ENCODE results near the gene POP4.

The POP4 gene

DNA sequence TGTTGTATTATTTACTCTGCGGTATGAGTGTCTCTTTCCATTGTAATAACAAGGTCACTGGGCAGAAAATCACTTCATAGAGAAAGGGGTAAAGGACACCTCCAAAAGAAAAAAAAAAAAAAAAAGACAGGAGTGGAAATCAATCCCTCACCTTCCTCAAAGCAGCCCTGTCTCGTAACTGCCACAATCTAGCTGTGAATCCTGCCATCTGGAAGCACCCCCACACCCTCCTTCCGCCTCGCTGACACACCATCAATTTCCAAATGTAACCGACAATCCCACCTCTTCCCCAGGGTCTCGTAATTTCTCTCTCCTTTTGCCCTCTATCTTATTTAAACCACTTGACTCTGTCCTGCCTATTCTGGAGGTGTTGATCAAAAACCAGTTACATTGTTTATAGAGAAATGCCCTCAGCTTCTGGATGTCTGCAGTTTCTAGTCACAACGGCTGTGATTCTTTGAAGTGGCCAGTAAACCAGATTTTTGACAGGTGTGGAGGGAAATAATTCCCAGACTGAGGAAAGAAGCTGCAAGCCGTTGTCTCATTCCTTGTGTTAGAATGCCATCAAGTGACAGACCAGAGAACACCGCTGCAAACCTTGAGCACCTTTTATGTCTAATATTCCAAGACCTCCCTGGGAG, 9.1 kb upstream of the POP4 start:
- H3K36me3 ChIP-seq (ENCODE audit: control insufficient read depth in 1 of 2, insufficient read depth in 2 of 2, low read depth in 1 of 2, low read length in 2 of 2), result no peaks in the 10 kb centered on the region
- H2BK12ac ChIP-seq (ENCODE audit: low read length in 2 of 2), result no peak overlapping the region
- no peak overlapping the region for H3K4ac ChIP-seq (ENCODE audit: low read depth in 1 of 2, low read length in 2 of 2)
- H4K91ac ChIP-seq (ENCODE audit: low read length), result no peak overlapping the region
- H3K23ac ChIP-seq (ENCODE audit: low read length in 2 of 2), result no peak overlapping the region
- no peak overlapping the region for H2BK15ac ChIP-seq (ENCODE audit: low read depth, poor library complexity, severe bottlenecking)
- H2BK120ac ChIP-seq (ENCODE audit: low read depth, low read length), result no peak overlapping the region
- no peak overlapping the region for H3K9ac ChIP-seq (ENCODE audit: low read length)
- no peak overlapping the region for H2AFZ ChIP-seq (ENCODE audit: low read depth, low read length)
- no peak overlapping the region for H3K14ac ChIP-seq (ENCODE audit: low read length in 2 of 2)
- H3K4me1 ChIP-seq (ENCODE audit: control insufficient read depth, insufficient read depth, low read depth, low read length), result peaks cover 5% of the 10 kb centered on the region
- no peaks in the 10 kb centered on the region for H3K9me3 ChIP-seq (ENCODE audit: control insufficient read depth, low read length)
- H3K18ac ChIP-seq (ENCODE audit: low read depth in 1 of 2, low read length in 2 of 2), result no peak overlapping the region
- H3K4me2 ChIP-seq (ENCODE audit: low read length, poor library complexity, severe bottlenecking), result no peak overlapping the region
- peak; percentile 10 for DNase-seq
- no peak overlapping the region for H2BK5ac ChIP-seq (ENCODE audit: low read depth, low read length, poor library complexity, severe bottlenecking)
- peaks cover 32 to 80% of the 10 kb centered on the region in 2 experiments for H3K27me3 ChIP-seq (ENCODE audit: control insufficient read depth in 1 of 2, insufficient read depth in 1 of 2, low read length in 2 of 2)
- H3K27ac ChIP-seq (ENCODE audit: low read length, poor library complexity, severe bottlenecking), result no peak overlapping the region
- no peaks in the 10 kb centered on the region for H3K79me1 ChIP-seq (replicated peaks; ENCODE audit: low read length, poor library complexity, severe bottlenecking)
- no peak overlapping the region for H3K4me3 ChIP-seq (ENCODE audit: insufficient read depth in 1 of 2, low read depth in 1 of 2, low read length in 2 of 2)
- H2AK5ac ChIP-seq (ENCODE audit: low read length, severe bottlenecking), result no peak overlapping the region
- WGBS, result 40% methylated on average over 7 of the region's 9 CpGs
- no peak overlapping the region for H4K8ac ChIP-seq (ENCODE audit: low read length)

DNA sequence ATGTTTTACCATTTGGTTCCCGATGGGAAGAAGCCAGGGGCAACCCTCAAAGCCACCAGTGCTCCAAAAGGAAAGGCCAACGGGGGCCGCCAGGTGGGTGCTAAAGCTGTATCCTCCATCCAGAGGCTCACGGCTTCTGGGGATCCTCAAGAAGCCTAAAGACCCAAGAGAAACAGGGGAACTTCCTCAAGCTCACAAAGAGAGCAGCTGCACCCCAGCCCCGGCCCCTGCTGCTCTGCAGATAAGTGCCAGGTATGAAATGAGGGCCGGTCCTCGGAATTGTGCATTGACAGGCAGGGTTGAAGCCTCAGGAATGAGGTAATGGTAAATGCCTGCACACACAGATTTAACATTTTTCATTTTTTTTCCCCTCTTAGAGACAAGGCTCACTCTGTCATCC, 8.0 kb upstream of the POP4 start:
- Histone ChIP-seq H3K36me3 (ENCODE audit: control insufficient read depth in 1 of 2, insufficient read depth in 2 of 2, low read depth in 1 of 2, low read length in 2 of 2) (no peaks in the 10 kb centered on the region), H3K18ac (ENCODE audit: low read depth in 1 of 2, low read length in 2 of 2) (no peak overlapping the region), H3K14ac (ENCODE audit: low read length in 2 of 2) (no peak overlapping the region), H4K91ac (ENCODE audit: low read length) (no peak overlapping the region), H3K4ac (ENCODE audit: low read depth in 1 of 2, low read length in 2 of 2) (no peak overlapping the region), H3K9ac (ENCODE audit: low read length) (no peak overlapping the region), H2AK5ac (ENCODE audit: low read length, severe bottlenecking) (no peak overlapping the region), H2BK5ac (ENCODE audit: low read depth, low read length, poor library complexity, severe bottlenecking) (no peak overlapping the region), H3K4me3 (ENCODE audit: insufficient read depth in 1 of 2, low read depth in 1 of 2, low read length in 2 of 2) (no peak overlapping the region), H2AFZ (ENCODE audit: low read depth, low read length) (no peak overlapping the region), H2BK12ac (ENCODE audit: low read length in 2 of 2) (no peak overlapping the region), H2BK15ac (ENCODE audit: low read depth, poor library complexity, severe bottlenecking) (no peak overlapping the region), H3K27ac (ENCODE audit: low read length, poor library complexity, severe bottlenecking) (no peak overlapping the region), H2BK120ac (ENCODE audit: low read depth, low read length) (no peak overlapping the region), H4K8ac (ENCODE audit: low read length) (no peak overlapping the region), H3K23ac (ENCODE audit: low read length in 2 of 2) (no peak overlapping the region), H3K4me2 (ENCODE audit: low read length, poor library complexity, severe bottlenecking) (no peak overlapping the region), H3K79me1 (replicated peaks; ENCODE audit: low read length, poor library complexity, severe bottlenecking) (no peaks in the 10 kb centered on the region), H3K9me3 (ENCODE audit: control insufficient read depth, low read length) (no peaks in the 10 kb centered on the region), H3K4me1 (ENCODE audit: control insufficient read depth, insufficient read depth, low read depth, low read length) (peaks cover 5% of the 10 kb centered on the region), H3K27me3 (ENCODE audit: control insufficient read depth in 1 of 2, insufficient read depth in 1 of 2, low read length in 2 of 2) (peaks cover 32 to 70% of the 10 kb centered on the region in 2 experiments)
- DNase-seq, result no peak
- 81% methylated on average over 7 of the region's 7 CpGs for WGBS

DNA sequence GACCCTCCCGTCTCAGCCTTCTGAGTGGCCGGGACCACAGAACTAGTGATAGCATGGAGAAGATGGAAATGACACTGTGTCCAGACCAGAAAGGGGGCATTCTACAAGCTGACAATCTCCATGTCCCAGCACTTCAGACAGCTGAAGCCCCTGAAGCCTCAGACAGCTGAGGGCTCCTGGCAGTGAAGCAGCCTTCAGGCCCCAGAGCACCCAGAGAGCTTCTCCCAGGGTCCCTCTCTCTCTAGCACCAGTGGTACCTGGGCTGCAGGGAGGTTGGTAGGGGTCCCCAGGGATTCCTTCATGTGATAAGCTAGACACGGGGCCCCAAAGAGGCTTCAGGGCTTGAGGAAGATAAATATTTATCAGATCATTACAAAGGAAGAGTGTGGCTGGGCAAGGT, 7.6 kb upstream of the POP4 start:
- Histone ChIP-seq H3K36me3 (ENCODE audit: control insufficient read depth in 1 of 2, insufficient read depth in 2 of 2, low read depth in 1 of 2, low read length in 2 of 2) (no peaks in the 10 kb centered on the region), H4K91ac (ENCODE audit: low read length) (no peak overlapping the region), H2AFZ (ENCODE audit: low read depth, low read length) (no peak overlapping the region), H3K4me3 (ENCODE audit: insufficient read depth in 1 of 2, low read depth in 1 of 2, low read length in 2 of 2) (no peak overlapping the region), H3K9me3 (ENCODE audit: control insufficient read depth, low read length) (no peaks in the 10 kb centered on the region), H3K18ac (ENCODE audit: low read depth in 1 of 2, low read length in 2 of 2) (no peak overlapping the region), H2BK12ac (ENCODE audit: low read length in 2 of 2) (no peak overlapping the region), H3K27me3 (ENCODE audit: control insufficient read depth in 1 of 2, insufficient read depth in 1 of 2, low read length in 2 of 2) (peaks cover 32 to 68% of the 10 kb centered on the region in 2 experiments), H3K14ac (ENCODE audit: low read length in 2 of 2) (no peak overlapping the region), H3K23ac (ENCODE audit: low read length in 2 of 2) (no peak overlapping the region), H3K27ac (ENCODE audit: low read length, poor library complexity, severe bottlenecking) (no peak overlapping the region), H2BK5ac (ENCODE audit: low read depth, low read length, poor library complexity, severe bottlenecking) (no peak overlapping the region), H3K9ac (ENCODE audit: low read length) (no peak overlapping the region), H2BK120ac (ENCODE audit: low read depth, low read length) (no peak overlapping the region), H2BK15ac (ENCODE audit: low read depth, poor library complexity, severe bottlenecking) (no peak overlapping the region), H2AK5ac (ENCODE audit: low read length, severe bottlenecking) (no peak overlapping the region), H3K4me2 (ENCODE audit: low read length, poor library complexity, severe bottlenecking) (no peak overlapping the region), H3K4me1 (ENCODE audit: control insufficient read depth, insufficient read depth, low read depth, low read length) (peaks cover 5% of the 10 kb centered on the region), H3K79me1 (replicated peaks; ENCODE audit: low read length, poor library complexity, severe bottlenecking) (no peaks in the 10 kb centered on the region), H4K8ac (ENCODE audit: low read length) (no peak overlapping the region), H3K4ac (ENCODE audit: low read depth in 1 of 2, low read length in 2 of 2) (no peak overlapping the region)
- 80% methylated on average over 3 of the region's 3 CpGs for WGBS
- DNase-seq, result no peak

DNA sequence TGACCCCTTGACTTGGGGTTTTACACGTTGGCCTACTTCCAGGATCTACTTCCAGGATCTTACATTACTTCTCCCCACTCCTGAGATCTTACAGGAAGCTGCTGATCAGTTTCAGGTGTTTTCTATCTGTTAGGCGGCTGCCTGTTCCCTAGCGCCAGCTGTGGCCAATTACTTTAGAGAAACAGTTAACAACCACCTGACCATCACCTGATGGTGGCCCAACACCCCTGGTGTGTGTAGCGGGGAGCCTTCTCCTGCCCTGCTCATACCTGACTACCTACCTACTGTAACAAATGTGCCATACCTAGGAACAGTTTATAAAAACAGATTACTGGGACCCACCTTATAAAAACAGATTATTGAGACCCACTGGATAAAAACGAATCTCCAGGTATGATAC, 2.8 kb upstream of the POP4 start:
- Histone ChIP-seq H3K9ac (ENCODE audit: low read length) (no peak overlapping the region), H2BK15ac (ENCODE audit: low read depth, poor library complexity, severe bottlenecking) (no peak overlapping the region), H3K4me1 (ENCODE audit: control insufficient read depth, insufficient read depth, low read depth, low read length) (peaks cover 6% of the 10 kb centered on the region), H3K14ac (ENCODE audit: low read length in 2 of 2) (no peak overlapping the region), H3K4ac (ENCODE audit: low read depth in 1 of 2, low read length in 2 of 2) (no peak overlapping the region), H3K18ac (ENCODE audit: low read depth in 1 of 2, low read length in 2 of 2) (no peak overlapping the region), H2BK5ac (ENCODE audit: low read depth, low read length, poor library complexity, severe bottlenecking) (no peak overlapping the region), H2AFZ (ENCODE audit: low read depth, low read length) (no peak overlapping the region), H4K91ac (ENCODE audit: low read length) (no peak overlapping the region), H4K8ac (ENCODE audit: low read length) (no peak overlapping the region), H2BK120ac (ENCODE audit: low read depth, low read length) (no peak overlapping the region), H3K4me3 (ENCODE audit: insufficient read depth in 1 of 2, low read depth in 1 of 2, low read length in 2 of 2) (no peak overlapping the region), H2BK12ac (ENCODE audit: low read length in 2 of 2) (no peak overlapping the region), H3K79me1 (replicated peaks; ENCODE audit: low read length, poor library complexity, severe bottlenecking) (peaks cover 15% of the 10 kb centered on the region), H3K23ac (ENCODE audit: low read length in 2 of 2) (no peak overlapping the region), H3K27me3 (ENCODE audit: control insufficient read depth in 1 of 2, insufficient read depth in 1 of 2, low read length in 2 of 2) (peaks cover 6 to 21% of the 10 kb centered on the region in 2 experiments), H3K36me3 (ENCODE audit: control insufficient read depth in 1 of 2, insufficient read depth in 2 of 2, low read depth in 1 of 2, low read length in 2 of 2) (no peaks in the 10 kb centered on the region), H3K9me3 (ENCODE audit: control insufficient read depth, low read length) (no peaks in the 10 kb centered on the region), H3K27ac (ENCODE audit: low read length, poor library complexity, severe bottlenecking) (no peak overlapping the region), H3K4me2 (ENCODE audit: low read length, poor library complexity, severe bottlenecking) (no peak overlapping the region), H2AK5ac (ENCODE audit: low read length, severe bottlenecking) (no peak overlapping the region)
- WGBS, result 81% methylated on average over 5 of the region's 5 CpGs
- no peak for DNase-seq
